Measurements from ENCODE around the gene RNF182. TPM values are rescaled to one million over a fixed set of nuclear protein-coding genes. Genes with fewer than 3 reads are reported as not detected.

Gene RNF182
- total and polyA plus RNA-seq, 9 of the 15 experiments (the other 6 are each of a cell fraction or from before 2014, with no cell fraction given): 12.8 to 22.8 (median 17.5) TPM

- TF ChIP-seq, protein P1, sequence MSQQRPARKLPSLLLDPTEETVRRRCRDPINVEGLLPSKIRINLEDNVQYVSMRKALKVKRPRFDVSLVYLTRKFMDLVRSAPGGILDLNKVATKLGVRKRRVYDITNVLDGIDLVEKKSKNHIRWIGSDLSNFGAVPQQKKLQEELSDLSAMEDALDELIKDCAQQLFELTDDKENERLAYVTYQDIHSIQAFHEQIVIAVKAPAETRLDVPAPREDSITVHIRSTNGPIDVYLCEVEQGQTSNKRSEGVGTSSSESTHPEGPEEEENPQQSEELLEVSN (IDR thresholded peaks at IDR 0.05; ENCODE audit: borderline replicate concordance in 1 of 2, extremely low read depth in 1 of 2, insufficient read depth in 1 of 2, insufficient read length in 1 of 2, low read depth in 1 of 2, low read length in 1 of 2, poor library complexity in 1 of 2, severe bottlenecking in 1 of 2): peak in 1 of 2 experiments; percentile 20
- TF ChIP-seq TOE1 (IDR thresholded peaks at IDR 0.05; ENCODE audit: borderline replicate concordance) (0 out of 2 replicates have a peak, but pooled peaks have one; percentile 20), TOE1 (CRISPR knock-in tag; IDR thresholded peaks at IDR 0.05; ENCODE audit: borderline replicate concordance, low read depth) (no peak), MBD1 (CRISPR knock-in tag; IDR thresholded peaks at IDR 0.05) (0 out of 2 replicates have a peak, but pooled peaks have one; percentile 60), XRCC4 (IDR thresholded peaks at IDR 0.05; ENCODE audit: extremely low read depth, insufficient read depth, insufficient read length) (no peak), NR2C1 (IDR thresholded peaks at IDR 0.05) (no peak), NR2C1 (tag; IDR thresholded peaks at IDR 0.05) (peak; percentile 10; the same call in 1 of the 2 replicates), NFRKB (IDR thresholded peaks at IDR 0.05; ENCODE audit: low read depth) (0 out of 2 replicates have a peak, but pooled peaks have one; percentile 23), SUPT5H (IDR thresholded peaks at IDR 0.05) (peak; percentile 50; the same call in 1 of the 2 replicates), ZNF778 (CRISPR knock-in tag; IDR thresholded peaks at IDR 0.05) (no peak), TBP (optimal IDR thresholded peaks at IDR 0.05; ENCODE audit: low read depth, low read length) (peak; percentile 65), SOX6 (IDR thresholded peaks at IDR 0.05) (no peak), BRD9 (IDR thresholded peaks at IDR 0.05; ENCODE audit: low read depth, partially characterized antibody) (no peak), TRIM28 (IDR thresholded peaks at IDR 0.05) (peak; percentile 96), CBFA2T2 (conservative IDR thresholded peaks at IDR 0.05) (no peak), MXI1 (IDR thresholded peaks at IDR 0.05; ENCODE audit: low read depth, low read length) (0 out of 2 replicates have a peak, but pooled peaks have one; percentile 15), DPF2 (IDR thresholded peaks at IDR 0.05) (0 out of 2 replicates have a peak, but pooled peaks have one; percentile 25), ATF7 (IDR thresholded peaks at IDR 0.05) (0 out of 2 replicates have a peak, but pooled peaks have one; percentile 15), NCOA1 (IDR thresholded peaks at IDR 0.05; ENCODE audit: low read depth) (no peak), ZC3H8 (IDR thresholded peaks at IDR 0.05) (no peak)
- TF ChIP-seq, protein P2, sequence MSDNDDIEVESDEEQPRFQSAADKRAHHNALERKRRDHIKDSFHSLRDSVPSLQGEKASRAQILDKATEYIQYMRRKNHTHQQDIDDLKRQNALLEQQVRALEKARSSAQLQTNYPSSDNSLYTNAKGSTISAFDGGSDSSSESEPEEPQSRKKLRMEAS (CRISPR knock-in tag; IDR thresholded peaks at IDR 0.05): 0 out of 2 replicates have a peak, but pooled peaks have one; percentile 26
- TF ChIP-seq, protein P3, sequence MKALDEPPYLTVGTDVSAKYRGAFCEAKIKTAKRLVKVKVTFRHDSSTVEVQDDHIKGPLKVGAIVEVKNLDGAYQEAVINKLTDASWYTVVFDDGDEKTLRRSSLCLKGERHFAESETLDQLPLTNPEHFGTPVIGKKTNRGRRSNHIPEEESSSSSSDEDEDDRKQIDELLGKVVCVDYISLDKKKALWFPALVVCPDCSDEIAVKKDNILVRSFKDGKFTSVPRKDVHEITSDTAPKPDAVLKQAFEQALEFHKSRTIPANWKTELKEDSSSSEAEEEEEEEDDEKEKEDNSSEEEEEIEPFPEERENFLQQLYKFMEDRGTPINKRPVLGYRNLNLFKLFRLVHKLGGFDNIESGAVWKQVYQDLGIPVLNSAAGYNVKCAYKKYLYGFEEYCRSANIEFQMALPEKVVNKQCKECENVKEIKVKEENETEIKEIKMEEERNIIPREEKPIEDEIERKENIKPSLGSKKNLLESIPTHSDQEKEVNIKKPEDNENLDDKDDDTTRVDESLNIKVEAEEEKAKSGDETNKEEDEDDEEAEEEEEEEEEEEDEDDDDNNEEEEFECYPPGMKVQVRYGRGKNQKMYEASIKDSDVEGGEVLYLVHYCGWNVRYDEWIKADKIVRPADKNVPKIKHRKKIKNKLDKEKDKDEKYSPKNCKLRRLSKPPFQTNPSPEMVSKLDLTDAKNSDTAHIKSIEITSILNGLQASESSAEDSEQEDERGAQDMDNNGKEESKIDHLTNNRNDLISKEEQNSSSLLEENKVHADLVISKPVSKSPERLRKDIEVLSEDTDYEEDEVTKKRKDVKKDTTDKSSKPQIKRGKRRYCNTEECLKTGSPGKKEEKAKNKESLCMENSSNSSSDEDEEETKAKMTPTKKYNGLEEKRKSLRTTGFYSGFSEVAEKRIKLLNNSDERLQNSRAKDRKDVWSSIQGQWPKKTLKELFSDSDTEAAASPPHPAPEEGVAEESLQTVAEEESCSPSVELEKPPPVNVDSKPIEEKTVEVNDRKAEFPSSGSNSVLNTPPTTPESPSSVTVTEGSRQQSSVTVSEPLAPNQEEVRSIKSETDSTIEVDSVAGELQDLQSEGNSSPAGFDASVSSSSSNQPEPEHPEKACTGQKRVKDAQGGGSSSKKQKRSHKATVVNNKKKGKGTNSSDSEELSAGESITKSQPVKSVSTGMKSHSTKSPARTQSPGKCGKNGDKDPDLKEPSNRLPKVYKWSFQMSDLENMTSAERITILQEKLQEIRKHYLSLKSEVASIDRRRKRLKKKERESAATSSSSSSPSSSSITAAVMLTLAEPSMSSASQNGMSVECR (CRISPR knock-in tag; IDR thresholded peaks at IDR 0.05): 0 out of 2 replicates have a peak, but pooled peaks have one; percentile 49
Observed at GRCh38 chr6:13985663-13986325, 61.0 kb downstream of the RNF182 start (continued).
